Fibroblast of peridontal ligament (primary cell): ENCODE results near the gene C16orf95.

Experiments used
- DNase-seq: peaks from one replicate; pipeline ENCODE4 v3.0.0-alpha.2; 2010; ENCODE audit errors: extremely low read depth

C16orf95 gene

GRCh38 chr16:87317750-87318644 lies 805 bp upstream of the C16orf95 start:
- DNase-seq: peak; percentile 70

- no peak for DNase-seq
Observed at GRCh38 chr16:87316450-87316922, 706 bp downstream of the C16orf95 start.

- no peak for DNase-seq
Observed at GRCh38 chr16:87314990-87315420, 2.2 kb downstream of the C16orf95 start.

- no peak for DNase-seq
Observed at GRCh38 chr16:87312008-87312407, 5.2 kb downstream of the C16orf95 start.

GRCh38 chr16:87311387-87311786 lies 5.8 kb downstream of the C16orf95 start:
- DNase-seq: no peak

GRCh38 chr16:87310610-87311009 lies 6.6 kb downstream of the C16orf95 start:
- no peak for DNase-seq

- no peak for DNase-seq
Observed at GRCh38 chr16:87309620-87310525, 7.3 kb downstream of the C16orf95 start.

GRCh38 chr16:87308826-87309225 lies 8.4 kb downstream of the C16orf95 start:
- no peak for DNase-seq

GRCh38 chr16:87306516-87306915 lies 10.7 kb downstream of the C16orf95 start:
- peak; percentile 40 for DNase-seq

GRCh38 chr16:87305505-87306391 lies 11.4 kb downstream of the C16orf95 start:
- DNase-seq: peak; percentile 88

GRCh38 chr16:87304951-87305350 lies 12.2 kb downstream of the C16orf95 start:
- DNase-seq: no peak

GRCh38 chr16:87303962-87304521 lies 13.2 kb downstream of the C16orf95 start:
- no peak for DNase-seq

- DNase-seq: no peak
Observed at GRCh38 chr16:87303431-87303930, 13.7 kb downstream of the C16orf95 start.

- no peak for DNase-seq
Observed at GRCh38 chr16:87298857-87299465, 18.2 kb downstream of the C16orf95 start.

GRCh38 chr16:87297918-87298631 lies 19.1 kb downstream of the C16orf95 start:
- DNase-seq: no peak

- no peak for DNase-seq
Observed at GRCh38 chr16:87297407-87297806, 19.8 kb downstream of the C16orf95 start.

- DNase-seq: no peak
Observed at GRCh38 chr16:87295661-87296531, 21.3 kb downstream of the C16orf95 start.

- no peak for DNase-seq
Observed at GRCh38 chr16:87295259-87295658, 21.9 kb downstream of the C16orf95 start.

- no peak for DNase-seq
Observed at GRCh38 chr16:87293990-87294389, 23.2 kb downstream of the C16orf95 start.
